RPMI8226 (cell line): ENCODE results near the gene GDF2.
A peak's percentile ranks its signal among the peaks of the same experiment; 100 is the strongest.

Experiments used
- DNase-seq: peaks from one replicate; pipeline ENCODE4 v3.0.0-alpha.2; 2015

GDF2 gene

GRCh38 chr10:47314416-47314970 is 7.8 kb upstream of the GDF2 start:
- no peak for DNase-seq

DNA sequence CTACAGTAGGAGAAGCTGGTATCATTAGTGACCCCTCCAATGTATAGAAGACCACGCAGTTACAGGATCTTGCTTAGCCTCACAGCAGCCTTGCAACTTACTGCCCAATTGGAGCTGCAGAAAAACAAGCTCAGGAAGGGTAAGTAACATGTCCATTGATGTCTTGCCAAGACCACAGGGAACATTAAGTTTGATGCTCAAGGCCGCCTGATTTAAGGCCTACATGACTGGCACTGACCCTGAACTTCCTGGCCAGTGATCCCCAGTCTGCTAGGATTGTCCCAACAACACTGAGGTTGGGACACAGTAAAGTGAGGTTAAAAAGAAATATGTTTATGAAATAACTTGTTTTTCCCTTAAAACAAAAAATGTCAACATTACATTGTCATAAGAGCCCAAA is 6.8 kb upstream of the GDF2 start:
- DNase-seq, result no peak

DNA sequence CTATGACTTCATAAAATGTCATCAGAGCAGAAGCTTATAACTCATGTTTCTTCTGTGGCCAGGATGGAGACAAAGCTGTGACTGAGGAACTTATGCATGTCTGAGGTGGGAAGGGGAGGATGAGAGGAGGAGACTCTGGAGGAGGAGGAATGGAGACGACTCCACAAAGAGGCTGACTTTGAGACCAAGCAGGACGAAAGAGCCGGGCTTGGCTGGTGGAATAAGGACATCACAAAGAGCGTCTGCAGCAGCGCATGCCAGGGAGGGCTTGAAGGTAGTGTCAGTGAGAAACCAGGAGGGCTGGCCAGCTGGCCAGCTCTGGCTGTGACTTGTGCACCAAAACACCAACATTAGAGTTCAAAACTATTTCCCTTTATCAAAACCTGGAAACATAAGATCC is 6.1 kb upstream of the GDF2 start:
- no peak for DNase-seq

- DNase-seq, result no peak
Measured at GRCh38 chr10:47317251-47317650, 5.0 kb upstream of the GDF2 start.

- DNase-seq, result peak; percentile 19
Measured at GRCh38 chr10:47318706-47319105, 3.5 kb upstream of the GDF2 start.

- no peak for DNase-seq
Measured at GRCh38 chr10:47319784-47320183, 2.5 kb upstream of the GDF2 start.

GRCh38 chr10:47320812-47321211 is 1.4 kb upstream of the GDF2 start:
- no peak for DNase-seq

GRCh38 chr10:47321521-47322195 is 596 bp upstream of the GDF2 start:
- no peak for DNase-seq

- DNase-seq, result no peak
Measured at GRCh38 chr10:47323087-47323486, 833 bp downstream of the GDF2 start.

- DNase-seq, result no peak
Measured at GRCh38 chr10:47323636-47324296, 1.5 kb downstream of the GDF2 start.

DNA sequence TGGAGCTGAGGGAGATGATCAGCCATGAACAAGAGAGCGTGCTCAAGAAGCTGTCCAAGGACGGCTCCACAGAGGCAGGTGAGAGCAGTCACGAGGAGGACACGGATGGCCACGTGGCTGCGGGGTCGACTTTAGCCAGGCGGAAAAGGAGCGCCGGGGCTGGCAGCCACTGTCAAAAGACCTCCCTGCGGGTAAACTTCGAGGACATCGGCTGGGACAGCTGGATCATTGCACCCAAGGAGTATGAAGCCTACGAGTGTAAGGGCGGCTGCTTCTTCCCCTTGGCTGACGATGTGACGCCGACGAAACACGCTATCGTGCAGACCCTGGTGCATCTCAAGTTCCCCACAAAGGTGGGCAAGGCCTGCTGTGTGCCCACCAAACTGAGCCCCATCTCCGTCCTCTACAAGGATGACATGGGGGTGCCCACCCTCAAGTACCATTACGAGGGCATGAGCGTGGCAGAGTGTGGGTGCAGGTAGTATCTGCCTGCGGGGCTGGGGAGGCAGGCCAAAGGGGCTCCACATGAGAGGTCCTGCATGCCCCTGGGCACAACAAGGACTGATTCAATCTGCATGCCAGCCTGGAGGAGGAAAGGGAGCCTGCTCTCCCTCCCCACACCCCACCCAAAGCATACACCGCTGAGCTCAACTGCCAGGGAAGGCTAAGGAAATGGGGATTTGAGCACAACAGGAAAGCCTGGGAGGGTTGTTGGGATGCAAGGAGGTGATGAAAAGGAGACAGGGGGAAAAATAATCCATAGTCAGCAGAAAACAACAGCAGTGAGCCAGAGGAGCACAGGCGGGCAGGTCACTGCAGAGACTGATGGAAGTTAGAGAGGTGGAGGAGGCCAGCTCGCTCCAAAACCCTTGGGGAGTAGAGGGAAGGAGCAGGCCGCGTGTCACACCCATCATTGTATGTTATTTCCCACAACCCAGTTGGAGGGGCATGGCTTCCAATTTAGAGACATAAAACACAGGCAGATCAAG is 3.3 kb downstream of the GDF2 start:
- no peak for DNase-seq

GRCh38 chr10:47326306-47326926 is 4.2 kb downstream of the GDF2 start:
- DNase-seq, result no peak

- DNase-seq, result no peak
Measured at GRCh38 chr10:47326927-47327330, 4.7 kb downstream of the GDF2 start.

GRCh38 chr10:47329855-47330254 is 7.6 kb downstream of the GDF2 start:
- DNase-seq, result no peak

DNA sequence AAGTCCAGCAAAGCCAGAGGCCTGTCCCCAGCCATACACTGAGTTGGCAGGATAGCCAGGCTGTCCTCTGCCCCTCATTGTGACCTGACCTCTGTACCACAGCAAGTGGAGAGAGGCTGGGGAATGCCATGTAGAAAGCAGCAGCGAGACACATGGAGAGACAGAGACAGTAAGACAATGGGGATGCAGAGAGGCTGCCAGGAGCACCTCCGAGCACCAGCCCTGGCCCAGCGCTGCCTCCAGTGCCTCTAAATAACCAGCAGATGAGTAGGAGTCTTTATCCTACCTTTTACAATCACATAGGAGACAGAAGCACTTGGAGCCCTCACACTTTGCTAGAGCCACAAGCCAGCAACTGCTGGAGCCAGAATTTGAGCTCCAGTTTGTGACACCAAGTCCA is 8.1 kb downstream of the GDF2 start:
- no peak for DNase-seq

- no peak for DNase-seq
Measured at GRCh38 chr10:47330804-47331203, 8.6 kb downstream of the GDF2 start.

DNA sequence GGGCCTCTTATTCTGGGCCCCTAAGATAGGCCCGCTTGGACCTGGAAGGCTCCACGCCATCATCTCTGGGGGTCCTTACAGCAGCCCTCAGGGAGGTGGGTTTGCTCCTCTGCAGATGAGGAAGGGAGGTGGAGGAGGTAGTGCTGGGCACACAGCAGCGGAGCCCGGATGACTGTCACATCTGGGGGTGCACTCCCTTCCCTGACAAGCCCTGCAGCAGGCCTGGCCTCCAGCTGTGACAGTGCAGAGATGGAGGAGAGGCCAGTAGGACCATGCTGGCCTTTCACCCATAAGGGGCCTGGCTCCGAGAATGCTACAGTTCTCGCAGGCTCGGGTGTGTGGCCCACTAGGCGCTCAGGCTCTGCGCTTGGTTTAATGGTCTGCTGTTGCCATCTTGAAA is 9.2 kb downstream of the GDF2 start:
- no peak for DNase-seq

GRCh38 chr10:47331954-47332353 is 9.7 kb downstream of the GDF2 start:
- DNase-seq, result no peak

DNA sequence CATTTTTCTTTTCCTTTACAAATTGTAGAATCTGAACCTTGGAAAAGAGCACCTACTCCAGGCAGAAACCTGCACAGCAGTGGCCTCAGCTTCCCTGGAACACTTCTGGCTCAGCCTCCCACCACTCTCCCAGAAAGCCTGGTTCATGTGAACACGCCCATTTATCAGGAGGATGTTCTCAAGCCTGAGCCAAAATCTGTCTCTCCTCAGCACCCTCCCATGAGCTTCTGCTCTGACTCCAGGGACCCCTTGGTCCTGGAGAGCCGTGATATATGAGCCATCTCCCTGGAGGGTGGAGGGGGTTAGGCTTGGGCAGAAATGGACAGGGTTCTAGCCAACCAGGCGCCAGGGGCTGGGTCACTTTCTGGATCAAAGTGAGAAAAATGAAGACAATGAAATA is 10.1 kb downstream of the GDF2 start:
- DNase-seq, result no peak

GRCh38 chr10:47332946-47333345 is 10.7 kb downstream of the GDF2 start:
- no peak for DNase-seq

GRCh38 chr10:47333532-47333931 is 11.3 kb downstream of the GDF2 start:
- DNase-seq, result no peak

DNA sequence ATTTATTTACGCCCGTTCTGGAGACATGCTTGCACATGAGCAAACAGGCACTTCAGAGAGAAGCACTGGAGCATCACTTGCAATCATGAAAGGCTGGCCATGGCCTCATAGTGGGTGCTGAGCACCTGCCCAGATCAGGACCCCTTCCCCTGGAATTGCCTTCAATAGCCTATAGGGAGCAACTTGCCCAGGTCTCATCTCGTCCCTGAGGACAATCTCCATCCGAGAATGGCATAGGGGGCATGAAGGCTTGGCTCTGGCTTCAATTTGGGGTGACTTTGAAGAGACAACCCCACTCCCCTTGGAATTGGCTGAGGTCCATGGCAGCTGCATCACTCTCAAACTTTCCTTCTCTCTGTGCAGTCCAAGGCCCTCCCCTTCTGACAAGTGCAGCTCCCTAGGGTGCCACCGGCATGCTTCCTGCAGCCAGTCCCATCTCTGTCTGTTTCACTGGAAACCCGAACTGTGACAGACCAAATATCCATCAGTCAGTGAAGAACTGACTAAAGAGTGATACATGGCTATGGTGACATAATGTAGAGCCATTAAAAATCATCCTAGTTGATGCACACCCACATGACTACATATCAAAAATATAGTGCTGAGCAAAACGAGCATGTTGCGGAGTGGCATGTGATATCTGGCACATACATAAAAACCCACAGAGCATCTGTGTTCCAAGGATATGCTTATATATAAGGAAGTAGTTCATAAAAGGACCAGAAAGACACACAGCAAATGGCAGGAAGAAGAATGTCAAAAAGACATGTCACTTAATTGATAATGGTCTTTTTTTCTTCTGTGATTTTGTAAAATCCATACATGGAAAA is 12.4 kb downstream of the GDF2 start:
- no peak for DNase-seq
